Ascending aorta (tissue), 2 donors: ENCODE measurements around the gene AGAP1. TPM values are rescaled to one million over a fixed set of nuclear protein-coding genes. Genes with fewer than 3 reads are reported as not detected.

Source experiments
- DNase-seq, 2 donors: peaks; one replicate each; pipeline ENCODE4 v3.0.0-alpha.2; 2019; ENCODE audit warnings: low spot score in 2 of 2
- H3K27ac ChIP-seq, 2 donors: fragments of 200-600 bp; sonication (generic); one replicate each; pipeline ENCODE4 v1.5.1; 2016 to 2017; ENCODE audit warnings: mild to moderate bottlenecking in 1 of 2
- H3K27me3 ChIP-seq: fragments of 200-600 bp; sonication (generic); one replicate; pipeline ENCODE4 v1.5.1; 2017
- H3K36me3 ChIP-seq, 2 donors: fragments of 200-600 bp; sonication (generic); one replicate each; pipeline ENCODE4 v1.5.1; 2016
- H3K4me1 ChIP-seq, 2 donors: fragments of 200-600 bp; sonication (generic); one replicate each; pipeline ENCODE4 v1.5.1; 2016 to 2017; ENCODE audit warnings: mild to moderate bottlenecking in 1 of 2
- H3K4me3 ChIP-seq, 2 donors: fragments of 200-600 bp; sonication (generic); one replicate each; pipeline ENCODE4 v1.5.1; 2016 to 2017; ENCODE audit warnings: mild to moderate bottlenecking in 1 of 2
- H3K9me3 ChIP-seq, 2 donors: fragments of 200-600 bp; sonication (generic); one replicate each; pipeline ENCODE4 v1.5.1; 2016
- CTCF ChIP-seq, 3 experiments: fragments of 200-600 bp in 2 of 3; fragments of 450-650 bp in 1 of 3; sonication (generic) in 2 of 3; IDR thresholded peaks; one replicate each; pipeline ENCODE4 v1.5.1; 2016 to 2019; ENCODE audit warnings: antibody characterized with exemption in 3 of 3, mild to moderate bottlenecking in 1 of 3, moderate library complexity in 1 of 3
- intact Hi-C: fragments of 100-400 bp; cut with DNase I; formaldehyde crosslinking; loops from one replicate; pipeline ENCODE4 v1.15.1; 2023
- total RNA-seq: library from RNA; depleted of rRNA; stranded (reverse); fragments of >200 nt; gene quantifications from one replicate; pipeline ENCODE4 v1.1.0, GENCODE V29; 2016

Gene AGAP1
- total RNA-seq, 1 donor from 2014 or later, result 19.7 TPM

DNA sequence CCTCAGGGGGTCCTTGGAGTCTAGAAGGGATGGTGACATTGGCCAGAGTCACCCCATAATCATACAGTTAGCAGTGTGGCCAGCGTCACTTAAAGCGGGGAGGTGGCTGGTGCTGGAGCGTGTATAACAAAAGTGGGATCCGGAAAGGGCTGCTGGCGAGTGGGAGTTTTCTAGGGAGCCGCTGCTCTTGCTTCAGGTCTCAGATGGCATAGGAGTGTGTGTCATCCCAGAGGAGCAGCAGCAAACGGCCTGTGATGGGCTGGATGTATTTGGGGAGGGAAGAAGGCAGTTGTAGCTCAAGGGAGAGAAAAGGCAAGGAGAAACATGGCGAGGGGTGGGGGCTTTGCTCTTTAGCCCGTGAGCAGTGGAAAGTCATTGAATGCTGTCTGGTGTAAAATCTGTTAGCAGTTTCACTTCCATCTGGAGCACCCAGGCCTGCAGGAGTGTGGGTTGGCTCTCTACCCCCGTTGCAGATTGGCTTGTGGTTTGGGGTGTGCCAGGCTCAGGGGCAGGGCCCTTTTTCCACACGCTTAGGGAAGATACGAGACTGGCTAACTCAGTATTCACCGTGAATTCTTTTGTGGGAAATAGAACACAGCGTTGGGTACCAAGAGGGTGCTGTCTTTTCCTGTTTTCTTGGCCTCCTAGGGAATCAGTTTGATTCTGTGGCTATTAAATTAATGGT lies 120.5 kb downstream of the AGAP1 start:
- intact Hi-C loops, result no loop called here
- Histone ChIP-seq H3K4me1 (peaks cover 0 to 4% of the 10 kb centered on the region in 2 donors), H3K9me3 (no peaks in the 10 kb centered on the region), H3K4me3 (no peak overlapping the region), H3K27me3 (no peaks in the 10 kb centered on the region), H3K36me3 (no peaks in the 10 kb centered on the region), H3K27ac (no peak overlapping the region)
- no peak for DNase-seq
- no peak for TF ChIP-seq CTCF (IDR thresholded peaks at IDR 0.05)

GRCh38 chr2:235614900-235615712 lies 121.3 kb downstream of the AGAP1 start:
- no peaks in the 10 kb centered on the region for H3K9me3 ChIP-seq
- peaks cover 0 to 4% of the 10 kb centered on the region in 2 donors for H3K4me1 ChIP-seq
- H3K36me3 ChIP-seq, result no peaks in the 10 kb centered on the region
- H3K27me3 ChIP-seq, result no peaks in the 10 kb centered on the region
- H3K4me3 ChIP-seq, result no peak overlapping the region
- no peak for TF ChIP-seq CTCF (IDR thresholded peaks at IDR 0.05)
- no peak overlapping the region for H3K27ac ChIP-seq
- intact Hi-C loops, result no loop called here
- DNase-seq, result peak in 1 of 2 donors; percentile 81

- Histone ChIP-seq H3K27ac (peak overlapping the region; percentile 4 to 31), H3K36me3 (no peaks in the 10 kb centered on the region), H3K9me3 (no peaks in the 10 kb centered on the region), H3K27me3 (no peaks in the 10 kb centered on the region), H3K4me3 (no peak overlapping the region), H3K4me1 (peaks cover 0 to 4% of the 10 kb centered on the region in 2 donors)
- no peak for DNase-seq
- no peak for TF ChIP-seq CTCF (IDR thresholded peaks at IDR 0.05)
- intact Hi-C loops, result no loop called here
Measured at GRCh38 chr2:235616885-235617284, 123.0 kb downstream of the AGAP1 start.

DNA sequence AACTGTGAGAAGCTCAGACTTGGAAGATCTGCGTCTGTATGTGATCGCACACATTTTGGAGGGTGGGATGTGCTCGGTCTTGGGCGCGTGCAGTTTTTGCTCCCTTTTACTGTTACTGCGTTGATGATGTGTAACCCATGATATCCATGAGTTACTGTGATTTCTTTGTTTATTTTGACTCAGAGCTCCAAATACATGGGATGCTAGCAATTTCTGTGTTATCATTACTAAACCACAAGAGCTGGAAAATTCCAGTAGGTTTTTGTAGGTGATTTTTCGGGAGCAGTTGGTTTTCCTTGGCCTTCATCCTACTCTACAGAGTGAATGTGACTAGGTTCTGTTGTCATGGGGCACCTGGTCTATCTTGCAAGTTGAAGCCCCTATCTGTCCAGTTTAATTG lies 124.2 kb downstream of the AGAP1 start:
- Histone ChIP-seq H3K27ac (no peak overlapping the region), H3K4me3 (no peak overlapping the region), H3K36me3 (no peaks in the 10 kb centered on the region), H3K9me3 (no peaks in the 10 kb centered on the region), H3K27me3 (no peaks in the 10 kb centered on the region), H3K4me1 (peaks cover 0 to 4% of the 10 kb centered on the region in 2 donors)
- no peak for DNase-seq
- no peak for TF ChIP-seq CTCF (IDR thresholded peaks at IDR 0.05)
- intact Hi-C loops, result no loop called here

DNA sequence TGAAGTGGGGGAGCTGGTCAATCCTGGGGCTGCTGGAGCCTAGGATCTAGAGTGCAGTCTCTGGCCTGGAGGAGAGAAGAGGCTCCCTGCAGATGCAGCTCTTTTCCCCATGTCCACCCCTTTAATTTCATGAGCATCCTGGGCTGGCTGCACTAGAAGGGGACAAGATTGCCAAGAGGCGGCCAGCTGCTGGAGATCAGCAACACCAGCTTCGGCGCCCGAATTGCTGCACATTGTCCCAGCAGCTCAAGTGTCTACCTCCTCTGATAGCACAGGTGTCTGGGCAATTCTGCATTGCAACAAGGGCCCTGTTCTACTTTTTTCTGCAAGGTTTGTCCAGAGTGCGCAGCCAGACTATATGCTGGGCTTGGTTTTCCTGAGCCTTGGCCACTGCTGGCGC lies 125.7 kb downstream of the AGAP1 start:
- Histone ChIP-seq H3K27ac (no peak overlapping the region), H3K27me3 (no peaks in the 10 kb centered on the region), H3K36me3 (no peaks in the 10 kb centered on the region), H3K4me1 (peaks cover 0 to 4% of the 10 kb centered on the region in 2 donors), H3K9me3 (no peaks in the 10 kb centered on the region), H3K4me3 (no peak overlapping the region)
- TF ChIP-seq CTCF (IDR thresholded peaks at IDR 0.05), result no peak
- intact Hi-C loops, result no loop called here
- no peak for DNase-seq
